Hematopoietic multipotent progenitor cell treated with erythropoietin and hydrocortisone succinate and interleukin-3 and kit ligand, for 4 days (in vitro differentiated cells): ENCODE results near the gene ZNF77.
A peak's percentile ranks its signal among the peaks of the same experiment; 100 is the strongest.
"Not testable (repeated sequence)": the region's sequence is repeated elsewhere in the genome, so short reads cannot be mapped to it uniquely, and the experiment has no call there.

ENCODE experiments used
- DNase-seq: peaks from one replicate; pipeline ENCODE4 v3.0.0-alpha.2; 2015

ZNF77 gene

GRCh38 chr19:2944775-2945574, at the start of gene ZNF77:
Gene ZNF77 (minus strand): TSS chr19:2944971. CDS start chr19:2944840, 131 bp downstream.
- peak; percentile 99 for DNase-seq

- no peak for DNase-seq
Observed at GRCh38 chr19:2993579-2993978, 48.8 kb upstream of the ZNF77 start.

GRCh38 chr19:2992958-2993357, 48.2 kb upstream of the ZNF77 start:
- DNase-seq, result no peak

- DNase-seq, result not testable (repeated sequence)
Observed at GRCh38 chr19:2992333-2992732, 47.6 kb upstream of the ZNF77 start.

- DNase-seq, result no peak
Observed at GRCh38 chr19:2989236-2989946, 44.6 kb upstream of the ZNF77 start.

GRCh38 chr19:2988568-2988967, 43.8 kb upstream of the ZNF77 start:
- DNase-seq, result no peak

- DNase-seq, result no peak
Observed at GRCh38 chr19:2987797-2988196, 43.0 kb upstream of the ZNF77 start.

- DNase-seq, result no peak
Observed at GRCh38 chr19:2986951-2987524, 42.3 kb upstream of the ZNF77 start.

GRCh38 chr19:2984215-2984528, 39.4 kb upstream of the ZNF77 start:
- DNase-seq, result no peak

- no peak for DNase-seq
Observed at GRCh38 chr19:2983351-2984214, 38.8 kb upstream of the ZNF77 start.

GRCh38 chr19:2982983-2983350, 38.2 kb upstream of the ZNF77 start:
- DNase-seq, result no peak

GRCh38 chr19:2982561-2982960, 37.8 kb upstream of the ZNF77 start:
- DNase-seq, result no peak

GRCh38 chr19:2981898-2982297, 37.1 kb upstream of the ZNF77 start:
- DNase-seq, result no peak

GRCh38 chr19:2978772-2979171, 34.0 kb upstream of the ZNF77 start:
- no peak for DNase-seq

- no peak for DNase-seq
Observed at GRCh38 chr19:2978166-2978767, 33.5 kb upstream of the ZNF77 start.

- DNase-seq, result peak; percentile 21
Observed at GRCh38 chr19:2977746-2978138, 33.0 kb upstream of the ZNF77 start.

GRCh38 chr19:2977001-2977745, 32.4 kb upstream of the ZNF77 start, which contains the start of gene TLE6:
Gene TLE6 (plus strand): TSS chr19:2977564. CDS start chr19:2978234, 670 bp downstream.
- peak; percentile 97 for DNase-seq

GRCh38 chr19:2976609-2977000, 31.8 kb upstream of the ZNF77 start:
- no peak for DNase-seq

- DNase-seq, result peak; percentile 85
Observed at GRCh38 chr19:2974342-2975041, 29.7 kb upstream of the ZNF77 start.

- no peak for DNase-seq
Observed at GRCh38 chr19:2973229-2973628, 28.5 kb upstream of the ZNF77 start.

GRCh38 chr19:2970201-2970835, 25.5 kb upstream of the ZNF77 start:
- DNase-seq, result peak; percentile 41
